Measurements from ENCODE around the gene TROAP. TPM values are rescaled to one million over a fixed set of nuclear protein-coding genes. Genes with fewer than 3 reads are reported as not detected.
"Not testable (repeated sequence)": the region's sequence is repeated elsewhere in the genome, so short reads cannot be mapped to it uniquely, and the experiment has no call there.

The TROAP gene
- total and polyA plus RNA-seq, 2 donors (not counting 1 experiment from before 2014, with no cell fraction given) = 0.88 to 1.0 TPM

DNA sequence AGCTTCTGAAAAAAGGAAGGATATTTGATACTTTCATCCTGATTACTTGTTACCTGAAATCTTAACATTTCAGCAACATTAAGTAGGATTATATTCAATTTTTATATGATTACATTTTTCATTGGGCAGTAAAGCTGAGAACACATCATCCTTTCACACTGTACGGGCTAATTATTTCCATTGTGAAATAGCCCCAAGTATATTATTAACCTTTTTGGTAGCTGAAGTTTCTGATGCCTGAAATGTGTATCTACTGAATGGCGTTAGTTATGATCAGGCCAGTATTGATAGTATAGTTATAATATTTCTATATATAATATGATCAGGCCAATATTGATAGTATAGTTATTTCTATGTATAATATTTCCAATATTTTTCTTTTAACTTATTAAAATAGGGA, 54.3 kb downstream of the TROAP start:
- Histone ChIP-seq H3K9ac (ENCODE audit: low read length) (no peak overlapping the region), H3K27ac (ENCODE audit: low read length in 2 of 2) (no peak overlapping the region), H2AFZ (ENCODE audit: insufficient read depth, low read depth, low read length, poor library complexity, severe bottlenecking) (no peak overlapping the region), H3K4me3 (ENCODE audit: control extremely low read depth in 1 of 5, extremely low read depth in 1 of 5, insufficient read depth in 1 of 5, low read depth in 2 of 5, low read length in 4 of 5) (no peak overlapping the region), H4K20me1 (ENCODE audit: control insufficient read depth, insufficient read depth, low read length, poor library complexity, severe bottlenecking) (no peaks in the 10 kb centered on the region), H3K79me2 (ENCODE audit: control insufficient read depth, insufficient read depth, low read length) (peaks cover 16% of the 10 kb centered on the region), H3K36me3 (replicated peaks in 1 of 2; ENCODE audit: control extremely low read depth in 1 of 2, control insufficient read depth in 1 of 2, extremely low read depth in 1 of 2, insufficient read depth in 2 of 2, low read length in 1 of 2) (no peaks in the 10 kb centered on the region), H3K27me3 (replicated peaks in 1 of 4; ENCODE audit: control extremely low read depth in 1 of 4, control insufficient read depth in 3 of 4, insufficient read depth in 4 of 4, low read length in 3 of 4) (no peaks in the 10 kb centered on the region), H3K4me1 (ENCODE audit: control insufficient read depth in 2 of 2, insufficient read depth in 2 of 2, low read length in 2 of 2) (no peaks in the 10 kb centered on the region), H3K9me3 (ENCODE audit: control extremely low read depth in 1 of 3, control insufficient read depth in 2 of 3, insufficient read depth in 1 of 3, low read length in 2 of 3) (no peaks in the 10 kb centered on the region), H3K4me2 (replicated peaks; ENCODE audit: low read depth, low read length, poor library complexity, severe bottlenecking) (no peak overlapping the region)
- H3K4me3 Mint-ChIP-seq = no peak overlapping the region
- no peak for DNase-seq
- H3K27ac Mint-ChIP-seq = no peak overlapping the region
- WGBS (ENCODE audit: insufficient coverage) = no CpG with 5 or more reads among the region's 2 CpGs
- ATAC-seq (ENCODE audit: low read depth) = no peak
- no peak for TF ChIP-seq EZH2 (IDR thresholded peaks at IDR 0.05; ENCODE audit: borderline replicate concordance, insufficient read depth, low read depth, low read length, poor library complexity, severe bottlenecking)
- TF ChIP-seq, protein P1, sequence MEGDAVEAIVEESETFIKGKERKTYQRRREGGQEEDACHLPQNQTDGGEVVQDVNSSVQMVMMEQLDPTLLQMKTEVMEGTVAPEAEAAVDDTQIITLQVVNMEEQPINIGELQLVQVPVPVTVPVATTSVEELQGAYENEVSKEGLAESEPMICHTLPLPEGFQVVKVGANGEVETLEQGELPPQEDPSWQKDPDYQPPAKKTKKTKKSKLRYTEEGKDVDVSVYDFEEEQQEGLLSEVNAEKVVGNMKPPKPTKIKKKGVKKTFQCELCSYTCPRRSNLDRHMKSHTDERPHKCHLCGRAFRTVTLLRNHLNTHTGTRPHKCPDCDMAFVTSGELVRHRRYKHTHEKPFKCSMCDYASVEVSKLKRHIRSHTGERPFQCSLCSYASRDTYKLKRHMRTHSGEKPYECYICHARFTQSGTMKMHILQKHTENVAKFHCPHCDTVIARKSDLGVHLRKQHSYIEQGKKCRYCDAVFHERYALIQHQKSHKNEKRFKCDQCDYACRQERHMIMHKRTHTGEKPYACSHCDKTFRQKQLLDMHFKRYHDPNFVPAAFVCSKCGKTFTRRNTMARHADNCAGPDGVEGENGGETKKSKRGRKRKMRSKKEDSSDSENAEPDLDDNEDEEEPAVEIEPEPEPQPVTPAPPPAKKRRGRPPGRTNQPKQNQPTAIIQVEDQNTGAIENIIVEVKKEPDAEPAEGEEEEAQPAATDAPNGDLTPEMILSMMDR (IDR thresholded peaks at IDR 0.05) = no peak
- ChIA-PET CTCF (interaction anchor here (1.0 to 1.5 kb wide), 4 partner anchors 19 to 137 kb away, joined by 3 to 7 read pairs (median 5); partner anchors contain the start of gene DNAJC22), POLR2A (no interaction called here)
- intact Hi-C loops (cut with micrococcal nuclease) = no loop called here
- no peaks in the 10 kb centered on the region for H3K27me3 Mint-ChIP-seq
- no peaks in the 10 kb centered on the region for H3K9me3 Mint-ChIP-seq (ENCODE audit: insufficient read depth)
- H3K4me1 Mint-ChIP-seq = no peaks in the 10 kb centered on the region

DNA sequence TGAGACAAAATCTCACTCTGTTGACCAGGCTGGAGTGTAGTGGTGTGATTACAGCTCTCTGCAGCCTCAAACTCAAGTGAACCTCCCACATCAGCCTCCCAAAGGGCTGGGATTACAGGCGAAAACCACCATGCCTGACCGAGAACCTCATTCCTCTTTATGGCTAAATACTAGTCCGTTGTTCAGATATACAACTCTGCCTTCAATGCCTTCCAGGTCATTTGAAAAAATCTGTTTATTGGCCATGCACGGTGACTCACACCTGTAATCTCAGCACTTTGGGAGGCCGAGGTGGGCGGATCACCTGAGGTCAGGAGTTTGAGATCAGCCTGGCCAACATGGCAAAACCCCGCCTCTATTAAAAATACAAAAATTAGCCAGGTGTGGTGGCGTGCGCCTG, 57.1 kb downstream of the TROAP start:
- peaks cover 24% of the 10 kb centered on the region for H3K79me2 ChIP-seq (ENCODE audit: control insufficient read depth, insufficient read depth, low read length)
- H3K9ac ChIP-seq (ENCODE audit: low read length); H3K4me3 ChIP-seq (ENCODE audit: control extremely low read depth in 1 of 5, extremely low read depth in 1 of 5, insufficient read depth in 1 of 5, low read depth in 2 of 5, low read length in 4 of 5); H3K9me3 ChIP-seq (ENCODE audit: control extremely low read depth in 1 of 3, control insufficient read depth in 2 of 3, insufficient read depth in 1 of 3, low read length in 2 of 3); POLR2A ChIA-PET; H3K36me3 ChIP-seq (replicated peaks in 1 of 2; ENCODE audit: control extremely low read depth in 1 of 2, control insufficient read depth in 1 of 2, extremely low read depth in 1 of 2, insufficient read depth in 2 of 2, low read length in 1 of 2); CTCF ChIA-PET; H3K27me3 Mint-ChIP-seq; H3K9me3 Mint-ChIP-seq (ENCODE audit: insufficient read depth); H3K4me1 ChIP-seq (ENCODE audit: control insufficient read depth in 2 of 2, insufficient read depth in 2 of 2, low read length in 2 of 2); H3K4me1 Mint-ChIP-seq; H3K4me3 Mint-ChIP-seq; ATAC-seq (ENCODE audit: low read depth); H2AFZ ChIP-seq (ENCODE audit: insufficient read depth, low read depth, low read length, poor library complexity, severe bottlenecking); H4K20me1 ChIP-seq (ENCODE audit: control insufficient read depth, insufficient read depth, low read length, poor library complexity, severe bottlenecking); intact Hi-C loops (cut with micrococcal nuclease); H3K27me3 ChIP-seq (replicated peaks in 1 of 4; ENCODE audit: control extremely low read depth in 1 of 4, control insufficient read depth in 3 of 4, insufficient read depth in 4 of 4, low read length in 3 of 4); H3K27ac ChIP-seq (ENCODE audit: low read length in 2 of 2); H3K4me2 ChIP-seq (replicated peaks; ENCODE audit: low read depth, low read length, poor library complexity, severe bottlenecking); DNase-seq; H3K27ac Mint-ChIP-seq: not testable (repeated sequence)
- WGBS (ENCODE audit: insufficient coverage) = 100% methylated on average over 6 of the region's 9 CpGs

Other genes starting within 250 kb of the TROAP start
- 0.36 and 0.81 TPM in 2 replicates for gene DHH, start 228.5 kb upstream of the TROAP start, total RNA-seq
- 0.07 TPM in 1 of 2 replicates, not detected in the other for gene DHH, start 228.5 kb upstream of the TROAP start, polyA plus RNA-seq
- 182 and 187 TPM in 2 replicates for gene LMBR1L, start 212.4 kb upstream of the TROAP start, total RNA-seq
- gene LMBR1L, start 212.4 kb upstream of the TROAP start, polyA plus RNA-seq = 133 and 136 TPM in 2 replicates
- gene TUBA1B, start 191.9 kb upstream of the TROAP start, total RNA-seq = 323 and 327 TPM in 2 replicates
- 370 and 615 TPM in 2 replicates for gene TUBA1B, start 191.9 kb upstream of the TROAP start, polyA plus RNA-seq
- 137 and 142 TPM in 2 replicates for gene TUBA1A, start 134.2 kb upstream of the TROAP start, total RNA-seq
- 594 and 880 TPM in 2 replicates for gene TUBA1A, start 134.2 kb upstream of the TROAP start, polyA plus RNA-seq
- gene TUBA1C, start 58.2 kb upstream of the TROAP start, total RNA-seq = 34.9 and 35.2 TPM in 2 replicates
- 89.3 and 121 TPM in 2 replicates for gene TUBA1C, start 58.2 kb upstream of the TROAP start, polyA plus RNA-seq
- gene PRPH, start 28.1 kb upstream of the TROAP start, total RNA-seq = not detected in 2 replicates
- gene PRPH, start 28.1 kb upstream of the TROAP start, polyA plus RNA-seq = not detected in 2 replicates
- gene C1QL4, start 13.9 kb downstream of the TROAP start, total RNA-seq = not detected in 2 replicates
- gene C1QL4, start 13.9 kb downstream of the TROAP start, polyA plus RNA-seq = not detected in 2 replicates
- gene DNAJC22, start 23.6 kb downstream of the TROAP start, total RNA-seq = not detected in 2 replicates
- gene DNAJC22, start 23.6 kb downstream of the TROAP start, polyA plus RNA-seq = not detected in 2 replicates
- 16.0 and 21.5 TPM in 2 replicates for gene SPATS2, start 44.2 kb downstream of the TROAP start, total RNA-seq
- 11.3 and 16.1 TPM in 2 replicates for gene SPATS2, start 44.2 kb downstream of the TROAP start, polyA plus RNA-seq
- gene KCNH3, start 215.8 kb downstream of the TROAP start, total RNA-seq = 0.19 and 0.54 TPM in 2 replicates
- 0.49 and 1.2 TPM in 2 replicates for gene KCNH3, start 215.8 kb downstream of the TROAP start, polyA plus RNA-seq
- gene MCRS1, start 244.9 kb downstream of the TROAP start, total RNA-seq = 81.1 and 84.3 TPM in 2 replicates
- 107 and 123 TPM in 2 replicates for gene MCRS1, start 244.9 kb downstream of the TROAP start, polyA plus RNA-seq